HG03066 (cell line): ENCODE measurements around the gene KCTD17.

Source experiments
- ATAC-seq: cut with Tn5 transposase; IDR thresholded peaks from one replicate; pipeline ENCODE4 v1.9.1; 2021; ENCODE audit warnings: low read depth; ENCODE audit not compliant: unreplicated experiment

KCTD17 gene

DNA sequence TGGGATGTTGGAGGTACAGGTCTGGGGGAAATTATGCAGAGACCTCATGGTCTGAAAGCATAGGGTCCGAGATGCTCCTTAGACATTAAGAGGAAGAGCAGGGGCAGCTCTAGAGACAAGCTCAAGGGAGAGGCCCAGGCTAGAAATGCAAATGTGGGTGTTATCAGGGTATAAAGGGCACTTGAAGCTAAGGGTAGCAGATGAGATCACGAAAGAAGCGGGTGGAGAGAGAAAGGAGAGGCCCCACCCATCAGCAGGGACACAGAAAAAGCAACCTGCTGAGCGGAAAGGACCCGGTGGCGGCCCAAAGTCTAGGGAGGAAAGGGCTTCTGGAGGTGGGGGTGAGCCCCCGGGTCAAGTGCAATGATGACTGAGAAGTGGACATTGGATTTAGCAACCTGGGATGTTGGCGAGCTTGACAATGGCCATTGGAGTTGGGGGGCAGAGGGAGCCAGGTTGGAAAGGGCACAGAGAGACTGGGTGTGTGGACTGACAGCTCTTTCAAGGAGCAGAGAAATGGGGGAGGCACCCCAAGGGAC is 49.1 kb downstream of the KCTD17 start:
- no peak for ATAC-seq

DNA sequence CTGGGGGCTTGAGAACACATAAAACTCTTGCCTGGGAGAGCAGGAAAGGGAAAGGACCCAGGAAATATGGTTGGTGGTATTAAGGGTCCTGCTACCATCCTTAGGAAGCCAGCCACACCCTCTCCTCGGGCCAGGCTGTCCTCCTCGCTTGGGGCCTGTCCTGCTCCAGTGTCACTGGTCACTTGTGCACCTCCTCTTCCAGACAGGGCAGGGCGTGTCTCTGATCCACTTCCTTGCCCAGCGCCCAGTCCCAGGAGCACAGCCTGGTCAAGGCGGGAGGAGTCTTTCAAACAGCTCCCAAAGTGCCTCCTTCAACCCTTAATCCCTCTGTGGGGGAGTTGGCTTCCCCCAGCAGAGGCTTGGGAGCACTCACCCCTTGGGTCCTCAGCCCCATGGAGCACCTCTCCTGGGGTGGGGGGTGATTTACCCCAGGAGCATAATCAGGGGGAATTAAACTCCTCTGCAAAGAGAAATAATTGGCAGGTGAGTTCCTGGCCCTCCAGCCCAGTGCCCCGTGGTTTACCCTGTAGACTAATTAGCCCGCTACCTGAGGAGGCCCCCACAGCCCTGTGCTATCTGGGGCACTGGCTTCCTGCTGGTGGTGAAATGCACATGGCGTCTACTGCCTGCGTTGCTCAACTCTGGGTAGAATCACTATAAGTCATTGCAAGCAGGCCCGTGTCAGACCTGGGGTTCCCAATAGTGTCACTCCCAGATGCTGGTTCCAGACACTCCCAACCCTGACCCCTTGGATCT is 49.9 kb downstream of the KCTD17 start:
- ATAC-seq: no peak

DNA sequence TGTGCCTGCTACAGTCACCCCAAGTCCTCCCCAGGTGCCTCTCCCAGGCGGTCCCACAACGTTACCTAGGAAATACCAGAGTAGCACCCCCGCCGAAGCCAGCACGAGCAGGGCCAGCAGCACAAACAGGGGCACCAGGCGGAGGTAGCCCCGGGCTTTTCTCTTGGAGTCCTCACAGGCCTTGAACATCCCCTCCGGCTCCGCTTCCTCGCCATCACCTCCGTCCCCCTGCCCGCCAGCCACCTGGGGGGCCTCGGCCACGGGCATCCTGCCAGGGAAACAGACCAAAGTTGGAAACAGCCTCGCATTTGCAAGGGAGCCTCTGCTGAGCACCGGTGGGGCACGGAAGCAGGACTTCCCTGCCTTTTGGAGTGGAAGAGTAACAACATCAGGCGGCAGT is 51.6 kb downstream of the KCTD17 start:
- ATAC-seq: no peak

DNA sequence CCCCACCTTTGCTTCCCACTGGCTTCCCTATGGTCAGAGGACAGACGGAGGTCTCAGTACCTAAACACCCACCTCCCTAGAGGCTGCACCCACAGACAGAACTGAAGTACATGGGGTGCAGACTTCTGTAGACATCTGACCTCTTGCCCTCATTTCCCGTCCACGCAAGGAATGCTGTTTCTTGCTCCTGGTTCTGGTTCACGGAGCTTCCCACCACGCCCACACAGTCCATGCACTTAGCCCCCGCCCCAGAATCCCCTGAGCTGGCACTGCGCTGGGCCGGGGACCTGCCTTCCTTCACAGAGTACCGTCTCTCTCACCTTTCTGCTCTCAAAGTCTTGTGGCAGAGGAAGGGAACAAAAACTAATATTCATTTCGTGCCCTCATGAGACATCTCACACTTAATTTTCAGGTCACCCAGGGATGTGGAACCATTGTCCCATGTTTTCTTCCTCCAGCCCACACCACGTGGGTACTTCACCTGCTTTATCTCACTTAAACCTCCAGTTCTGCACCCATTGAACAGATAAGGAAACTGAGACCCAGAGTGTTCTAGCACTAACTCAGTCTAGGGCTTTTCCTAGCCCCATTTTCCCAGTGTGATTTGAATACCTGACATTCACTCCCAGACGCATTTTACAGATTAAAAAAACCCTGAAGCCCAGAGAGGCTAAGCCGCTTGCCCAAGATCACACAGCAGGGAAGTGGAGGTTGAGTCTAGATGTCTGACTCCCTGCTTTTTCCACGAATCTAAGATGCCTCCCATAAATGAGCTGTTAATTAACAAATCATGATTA is 52.3 kb downstream of the KCTD17 start:
- no peak for ATAC-seq

DNA sequence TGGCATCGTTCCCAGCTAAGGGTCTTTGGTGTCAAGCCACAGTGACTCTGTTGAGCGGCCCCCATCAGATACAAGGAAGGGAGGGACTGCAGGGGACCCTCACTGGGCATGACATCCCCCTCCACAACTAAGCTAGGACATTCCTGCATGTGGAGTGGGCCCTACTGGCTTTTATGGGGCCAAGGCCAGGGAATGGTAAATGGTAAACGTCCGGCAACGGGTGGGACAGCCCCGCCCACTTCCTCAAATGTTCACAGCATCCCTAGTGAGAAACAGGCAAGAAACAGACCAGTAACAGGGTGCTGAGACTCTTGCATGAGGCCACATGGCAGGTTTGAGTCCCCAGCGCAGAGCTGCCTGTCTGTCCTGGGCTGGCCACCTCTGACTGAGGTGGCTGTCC is 53.6 kb downstream of the KCTD17 start:
- ATAC-seq: no peak

DNA sequence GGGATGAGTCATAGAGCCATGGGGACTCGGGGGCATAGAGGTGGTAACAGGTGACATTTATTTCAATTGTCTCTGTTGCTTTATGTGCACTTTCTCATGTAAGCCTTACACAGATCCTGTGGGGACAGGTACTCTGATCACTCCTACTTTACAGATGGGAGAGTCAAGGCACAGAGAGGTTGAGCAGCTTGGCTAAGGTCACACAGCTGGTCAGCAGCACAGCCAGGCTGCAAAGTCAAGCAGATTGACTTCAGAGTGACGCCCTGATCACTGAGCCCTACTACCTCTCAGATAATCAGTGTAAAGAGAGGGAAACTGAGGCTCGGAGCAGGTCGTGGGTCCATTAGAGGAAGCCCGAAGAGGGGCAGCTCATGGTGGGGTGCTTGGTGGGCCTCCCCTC is 54.4 kb downstream of the KCTD17 start:
- ATAC-seq: no peak

DNA sequence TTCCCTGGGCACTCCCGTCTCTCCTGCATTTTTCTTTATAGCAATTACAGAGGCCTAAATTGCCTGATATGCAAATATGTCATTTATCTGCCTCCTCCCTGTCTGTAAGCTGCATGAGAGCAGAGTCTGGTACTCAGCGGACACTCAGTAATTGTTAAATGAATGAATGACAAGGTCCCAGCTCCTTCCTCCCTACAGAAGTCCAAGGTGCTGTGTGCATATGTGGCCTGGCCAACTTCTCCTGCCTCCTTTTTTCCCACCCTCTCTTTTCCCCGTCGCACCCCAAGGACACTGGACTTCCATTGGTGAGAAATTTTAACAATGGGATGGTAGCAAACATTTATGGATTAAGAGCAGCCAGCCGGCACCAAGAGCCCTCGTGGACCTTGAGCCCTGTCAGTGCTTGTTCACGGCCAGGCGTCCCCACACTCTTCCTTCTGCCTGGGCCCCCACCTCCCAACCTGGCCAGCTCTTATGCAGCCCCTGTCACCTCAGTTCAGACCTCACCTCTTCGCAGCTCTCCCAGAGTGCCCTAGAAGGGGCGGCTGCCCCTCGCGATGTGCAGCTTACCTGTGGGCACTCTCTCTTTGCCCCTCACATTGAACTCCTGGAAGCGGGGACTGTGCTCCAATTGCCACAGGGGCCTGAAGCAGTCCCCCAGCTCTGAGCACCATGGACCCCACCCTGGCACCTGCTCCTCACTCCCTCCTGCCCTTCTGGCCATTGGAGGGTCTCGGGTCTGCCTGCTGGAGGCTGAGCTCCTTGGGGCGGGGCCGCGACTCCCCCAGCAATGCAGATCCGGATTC is 56.5 kb downstream of the KCTD17 start:
- no peak for ATAC-seq

DNA sequence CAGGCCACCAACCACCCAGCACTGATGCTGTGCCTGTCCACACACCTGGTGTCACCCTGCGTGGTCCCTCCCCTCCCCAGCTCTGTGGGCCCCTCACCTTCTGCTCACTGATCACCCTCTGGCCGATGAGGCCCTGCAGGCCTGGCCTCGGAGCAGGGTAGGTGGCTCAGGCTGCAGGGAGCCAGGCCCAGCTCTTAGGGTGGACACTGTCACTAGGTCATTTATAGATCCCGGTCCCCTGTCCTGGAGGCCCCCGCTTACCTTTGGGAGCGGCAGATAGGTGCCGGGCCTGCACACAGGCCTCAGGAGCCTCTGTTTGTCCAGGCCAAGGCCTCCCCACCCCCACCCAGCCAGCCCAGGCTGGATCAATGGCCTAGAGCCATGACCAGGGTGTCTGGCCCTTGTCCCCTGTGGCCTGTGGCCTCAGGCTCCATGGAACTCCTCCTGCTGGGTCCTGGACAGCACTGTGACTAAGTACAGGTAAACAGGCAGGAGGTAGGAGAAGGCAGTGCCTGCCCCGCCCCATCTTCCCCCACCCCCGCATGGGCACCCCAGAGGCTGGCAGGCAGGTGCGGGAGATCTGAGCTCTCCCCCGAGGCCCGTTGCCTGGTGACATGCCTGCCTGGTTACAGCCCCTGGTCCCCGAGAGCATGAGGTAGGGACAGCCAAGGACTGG is 57.8 kb downstream of the KCTD17 start, which contains the start of gene TMPRSS6:
TSS of gene TMPRSS6 (minus strand) at position 472 of the 676 bp plus-strand sequence. CDS start 6,296 bp downstream, outside the sequence.
- ATAC-seq: no peak

DNA sequence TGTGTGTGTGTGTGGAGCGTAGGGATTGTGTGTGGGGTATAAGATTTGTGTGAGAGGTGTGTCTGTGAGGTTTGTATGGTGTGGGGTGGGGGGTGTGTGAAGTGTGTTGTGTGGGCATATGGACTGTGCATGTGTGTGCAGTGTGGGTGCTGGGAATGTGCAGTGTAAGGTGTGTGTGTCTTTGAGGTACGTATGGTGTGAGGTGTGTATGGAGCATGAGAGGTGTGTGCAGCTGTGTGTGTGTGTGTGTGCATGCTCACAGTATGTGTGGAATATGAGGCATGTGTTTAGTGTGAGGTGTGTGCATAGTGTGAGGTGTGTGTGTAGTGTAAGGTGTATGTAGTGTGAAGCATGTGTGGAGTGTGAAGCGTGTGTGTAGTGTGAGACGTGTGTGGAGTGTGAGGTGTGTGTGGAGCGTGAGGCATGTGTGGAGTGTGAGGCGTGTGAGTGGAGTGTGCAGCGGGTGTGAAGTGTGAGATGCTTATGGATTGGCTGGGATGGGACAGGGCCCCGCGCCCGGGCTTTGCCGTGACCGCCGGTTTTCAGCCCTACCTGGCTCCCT is 59.7 kb downstream of the KCTD17 start:
- ATAC-seq: no peak

DNA sequence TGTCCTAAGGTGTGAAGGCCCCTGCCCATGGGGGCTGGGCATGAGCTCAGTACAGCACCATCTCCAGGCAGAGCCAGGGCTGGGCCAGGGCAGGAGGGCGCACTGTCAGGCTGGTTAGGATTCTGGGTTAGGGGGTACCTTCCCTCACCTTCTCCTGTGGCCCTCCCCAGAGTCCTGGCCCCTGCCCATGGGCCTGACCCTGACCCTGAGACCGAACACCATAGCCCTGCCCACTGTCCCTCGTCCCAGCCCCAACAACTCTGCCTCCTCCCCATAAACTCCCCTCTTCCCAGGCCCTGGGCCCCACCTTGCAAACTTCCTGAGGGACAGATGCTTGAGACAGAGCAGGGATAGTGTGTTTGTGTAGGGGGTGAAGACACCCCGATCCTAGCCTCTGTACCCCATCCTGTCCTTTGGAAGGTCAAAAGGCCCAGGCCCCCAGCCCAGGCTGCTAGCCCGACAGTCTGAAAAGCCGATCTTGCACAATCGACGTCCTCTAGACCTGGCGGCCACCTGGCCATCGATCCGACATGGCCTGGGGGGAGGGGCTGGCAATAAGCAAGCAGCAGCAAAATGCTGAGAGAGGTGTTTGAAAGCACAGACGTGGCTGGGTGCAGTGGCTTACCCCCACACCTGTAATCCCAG is 60.7 kb downstream of the KCTD17 start:
- no peak for ATAC-seq
